ENCODE results near the gene DUSP23.

DUSP23 gene

GRCh38 chr1:159781992-159782391, 1.2 kb downstream of the DUSP23 start:
- H3K9me3 ChIP-seq (ENCODE audit: insufficient read depth, low read length), result no peaks in the 10 kb centered on the region
- H4K20me1 ChIP-seq (ENCODE audit: insufficient read depth, low read length), result no peaks in the 10 kb centered on the region
- H3K4me3 ChIP-seq (ENCODE audit: low read length), result no peak overlapping the region
- H3K4me2 ChIP-seq (ENCODE audit: low read length), result no peak overlapping the region
- no peak overlapping the region for H3K9ac ChIP-seq (ENCODE audit: low read length)
- no peak overlapping the region for H2AFZ ChIP-seq (ENCODE audit: low read depth, low read length)
- no peaks in the 10 kb centered on the region for H3K27me3 ChIP-seq (ENCODE audit: low read depth, low read length)
- H3K79me2 ChIP-seq (ENCODE audit: low read length), result no peaks in the 10 kb centered on the region
- H3K36me3 ChIP-seq (replicated peaks; ENCODE audit: low read depth, low read length), result no peaks in the 10 kb centered on the region
- no peaks in the 10 kb centered on the region for H3K4me1 ChIP-seq (ENCODE audit: low read length)
- TF ChIP-seq EZH2phosphoT487 (IDR thresholded peaks at IDR 0.05; ENCODE audit: low read depth) (no peak), CTCF (IDR thresholded peaks at IDR 0.05; ENCODE audit: low read depth, low read length) (no peak)
- no peak overlapping the region for H3K27ac ChIP-seq (ENCODE audit: low read length)

GRCh38 chr1:159783724-159784123, 3.0 kb downstream of the DUSP23 start:
- TF ChIP-seq CTCF (IDR thresholded peaks at IDR 0.05; ENCODE audit: low read depth, low read length) (no peak), EZH2phosphoT487 (IDR thresholded peaks at IDR 0.05; ENCODE audit: low read depth) (no peak)
- Histone ChIP-seq H3K4me1 (ENCODE audit: low read length) (no peaks in the 10 kb centered on the region), H3K4me3 (ENCODE audit: low read length) (no peak overlapping the region), H3K9me3 (ENCODE audit: insufficient read depth, low read length) (no peaks in the 10 kb centered on the region), H4K20me1 (ENCODE audit: insufficient read depth, low read length) (no peaks in the 10 kb centered on the region), H2AFZ (ENCODE audit: low read depth, low read length) (no peak overlapping the region), H3K4me2 (ENCODE audit: low read length) (no peak overlapping the region), H3K36me3 (replicated peaks; ENCODE audit: low read depth, low read length) (no peaks in the 10 kb centered on the region), H3K9ac (ENCODE audit: low read length) (no peak overlapping the region), H3K79me2 (ENCODE audit: low read length) (no peaks in the 10 kb centered on the region), H3K27ac (ENCODE audit: low read length) (no peak overlapping the region), H3K27me3 (ENCODE audit: low read depth, low read length) (no peaks in the 10 kb centered on the region)

GRCh38 chr1:159786465-159786864, 5.7 kb downstream of the DUSP23 start:
- no peak overlapping the region for H3K27ac ChIP-seq (ENCODE audit: low read length)
- H3K27me3 ChIP-seq (ENCODE audit: low read depth, low read length), result peaks cover 3% of the 10 kb centered on the region
- no peaks in the 10 kb centered on the region for H3K9me3 ChIP-seq (ENCODE audit: insufficient read depth, low read length)
- no peak overlapping the region for H3K4me3 ChIP-seq (ENCODE audit: low read length)
- no peak for TF ChIP-seq CTCF (IDR thresholded peaks at IDR 0.05; ENCODE audit: low read depth, low read length)
- no peak for TF ChIP-seq EZH2phosphoT487 (IDR thresholded peaks at IDR 0.05; ENCODE audit: low read depth)
- H3K36me3 ChIP-seq (replicated peaks; ENCODE audit: low read depth, low read length), result no peaks in the 10 kb centered on the region
- H2AFZ ChIP-seq (ENCODE audit: low read depth, low read length), result no peak overlapping the region
- H4K20me1 ChIP-seq (ENCODE audit: insufficient read depth, low read length), result no peaks in the 10 kb centered on the region
- no peak overlapping the region for H3K9ac ChIP-seq (ENCODE audit: low read length)
- peaks cover 4% of the 10 kb centered on the region; the same call in 1 of the 2 replicates for H3K4me1 ChIP-seq (ENCODE audit: low read length)
- no peaks in the 10 kb centered on the region for H3K79me2 ChIP-seq (ENCODE audit: low read length)
- H3K4me2 ChIP-seq (ENCODE audit: low read length), result no peak overlapping the region

- no peak overlapping the region for H3K4me3 ChIP-seq (ENCODE audit: low read length)
- H3K9ac ChIP-seq (ENCODE audit: low read length), result no peak overlapping the region
- no peaks in the 10 kb centered on the region for H3K9me3 ChIP-seq (ENCODE audit: insufficient read depth, low read length)
- H3K27me3 ChIP-seq (ENCODE audit: low read depth, low read length), result peaks cover 8% of the 10 kb centered on the region
- no peaks in the 10 kb centered on the region for H4K20me1 ChIP-seq (ENCODE audit: insufficient read depth, low read length)
- TF ChIP-seq EZH2phosphoT487 (IDR thresholded peaks at IDR 0.05; ENCODE audit: low read depth) (no peak), CTCF (IDR thresholded peaks at IDR 0.05; ENCODE audit: low read depth, low read length) (no peak)
- no peaks in the 10 kb centered on the region for H3K36me3 ChIP-seq (replicated peaks; ENCODE audit: low read depth, low read length)
- no peaks in the 10 kb centered on the region for H3K79me2 ChIP-seq (ENCODE audit: low read length)
- H3K4me1 ChIP-seq (ENCODE audit: low read length), result peaks cover 4% of the 10 kb centered on the region; the same call in 1 of the 2 replicates
- H3K27ac ChIP-seq (ENCODE audit: low read length), result no peak overlapping the region
- no peak overlapping the region for H2AFZ ChIP-seq (ENCODE audit: low read depth, low read length)
- H3K4me2 ChIP-seq (ENCODE audit: low read length), result no peak overlapping the region
Observed at GRCh38 chr1:159786966-159787365, 6.2 kb downstream of the DUSP23 start.

All from OCI-LY3 (cell line).